Mesothelial cell of epicardium (in vitro differentiated cells): Measurements from ENCODE around the gene ENPP1. TPM values are rescaled to one million over a fixed set of nuclear protein-coding genes. Genes with fewer than 3 reads are reported as not detected.

Experiments
- DNase-seq, 2 experiments: peaks; one replicate each; pipeline ENCODE4 v3.0.0; 2021; ENCODE audit warnings: low spot score in 2 of 2; ENCODE audit not compliant: unreplicated experiment in 2 of 2
- H3K27ac Mint-ChIP-seq: 2 replicates; pipeline ENCODE4 v1.8.0; 2021; ENCODE audit warnings: mixed read lengths
- H3K27me3 Mint-ChIP-seq: 2 replicates; pipeline ENCODE4 v1.8.0; 2021; ENCODE audit warnings: low read depth, mixed read lengths
- H3K36me3 Mint-ChIP-seq: 2 replicates; pipeline ENCODE4 v1.8.0; 2021; ENCODE audit warnings: mixed read lengths
- H3K4me1 Mint-ChIP-seq: 2 replicates; pipeline ENCODE4 v1.8.0; 2021; ENCODE audit warnings: mixed read lengths
- H3K4me3 Mint-ChIP-seq: 2 replicates; pipeline ENCODE4 v1.8.0; 2021; ENCODE audit warnings: mild to moderate bottlenecking, moderate library complexity, mixed read lengths
- H3K9me3 Mint-ChIP-seq: 2 replicates; pipeline ENCODE4 v1.8.0; 2021; ENCODE audit warnings: mixed read lengths
- total RNA-seq: library from RNA; stranded (reverse); gene quantifications from 3 replicates; pipeline ENCODE4 v1.2.1, GENCODE V29; 2021
- TF ChIP-seq, protein P1 (sequence below): fragments of 200-600 bp; sonication (generic); IDR thresholded peaks from one replicate; pipeline ENCODE4 v1.5.0; 2021; ENCODE audit warnings: antibody characterized with exemption; ENCODE audit not compliant: unreplicated experiment

The ENPP1 gene
- total RNA-seq, 1 donor from 2014 or later: 6.8 TPM

DNA sequence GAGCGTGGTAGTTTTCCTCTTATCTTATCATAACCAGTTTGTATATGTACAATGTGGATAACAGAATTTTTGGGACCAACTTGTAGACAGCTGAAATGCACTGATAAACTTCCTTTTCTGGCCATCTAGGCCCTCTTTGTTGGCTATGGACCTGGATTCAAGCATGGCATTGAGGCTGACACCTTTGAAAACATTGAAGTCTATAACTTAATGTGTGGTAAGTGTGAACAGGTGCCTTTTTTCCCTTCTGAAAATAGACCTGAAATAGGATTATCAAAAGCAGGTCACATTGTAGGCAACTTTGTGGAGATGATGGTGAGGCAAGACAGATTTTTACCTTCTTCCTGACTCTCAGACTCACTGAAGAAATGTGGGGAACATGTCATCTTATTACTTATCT lies 67.8 kb downstream of the ENPP1 start:
- H3K27me3 Mint-ChIP-seq: no peaks in the 10 kb centered on the region
- H3K4me3 Mint-ChIP-seq: no peak overlapping the region
- H3K36me3 Mint-ChIP-seq: peaks cover 9% of the 10 kb centered on the region
- no peaks in the 10 kb centered on the region for H3K4me1 Mint-ChIP-seq
- no peak overlapping the region for H3K27ac Mint-ChIP-seq
- H3K9me3 Mint-ChIP-seq: no peaks in the 10 kb centered on the region
- TF ChIP-seq, protein P1, sequence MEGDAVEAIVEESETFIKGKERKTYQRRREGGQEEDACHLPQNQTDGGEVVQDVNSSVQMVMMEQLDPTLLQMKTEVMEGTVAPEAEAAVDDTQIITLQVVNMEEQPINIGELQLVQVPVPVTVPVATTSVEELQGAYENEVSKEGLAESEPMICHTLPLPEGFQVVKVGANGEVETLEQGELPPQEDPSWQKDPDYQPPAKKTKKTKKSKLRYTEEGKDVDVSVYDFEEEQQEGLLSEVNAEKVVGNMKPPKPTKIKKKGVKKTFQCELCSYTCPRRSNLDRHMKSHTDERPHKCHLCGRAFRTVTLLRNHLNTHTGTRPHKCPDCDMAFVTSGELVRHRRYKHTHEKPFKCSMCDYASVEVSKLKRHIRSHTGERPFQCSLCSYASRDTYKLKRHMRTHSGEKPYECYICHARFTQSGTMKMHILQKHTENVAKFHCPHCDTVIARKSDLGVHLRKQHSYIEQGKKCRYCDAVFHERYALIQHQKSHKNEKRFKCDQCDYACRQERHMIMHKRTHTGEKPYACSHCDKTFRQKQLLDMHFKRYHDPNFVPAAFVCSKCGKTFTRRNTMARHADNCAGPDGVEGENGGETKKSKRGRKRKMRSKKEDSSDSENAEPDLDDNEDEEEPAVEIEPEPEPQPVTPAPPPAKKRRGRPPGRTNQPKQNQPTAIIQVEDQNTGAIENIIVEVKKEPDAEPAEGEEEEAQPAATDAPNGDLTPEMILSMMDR: no peak
- no peak for DNase-seq

DNA sequence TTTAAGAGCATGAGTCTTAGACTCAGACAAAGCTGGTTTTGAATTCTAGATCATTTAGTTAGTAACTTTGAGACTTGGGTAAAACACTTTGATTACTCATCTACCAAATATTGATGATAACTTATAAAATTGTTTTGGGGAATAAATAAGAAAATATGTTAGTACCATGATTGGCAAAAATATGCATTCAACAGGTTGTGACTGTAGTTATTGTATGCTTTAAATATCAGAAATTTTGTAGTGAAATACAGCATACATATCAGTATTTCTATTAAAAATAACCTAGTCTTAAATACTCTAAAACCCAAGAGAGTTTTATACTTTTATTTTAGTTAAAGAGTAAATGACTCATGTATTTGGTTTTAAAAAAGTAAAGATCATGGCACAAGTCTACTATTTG lies 68.7 kb downstream of the ENPP1 start:
- TF ChIP-seq, protein P1: no peak
- no peaks in the 10 kb centered on the region for H3K9me3 Mint-ChIP-seq
- peaks cover 9% of the 10 kb centered on the region for H3K36me3 Mint-ChIP-seq
- no peak for DNase-seq
- H3K4me3 Mint-ChIP-seq: no peak overlapping the region
- no peaks in the 10 kb centered on the region for H3K27me3 Mint-ChIP-seq
- no peak overlapping the region for H3K27ac Mint-ChIP-seq
- no peaks in the 10 kb centered on the region for H3K4me1 Mint-ChIP-seq

DNA sequence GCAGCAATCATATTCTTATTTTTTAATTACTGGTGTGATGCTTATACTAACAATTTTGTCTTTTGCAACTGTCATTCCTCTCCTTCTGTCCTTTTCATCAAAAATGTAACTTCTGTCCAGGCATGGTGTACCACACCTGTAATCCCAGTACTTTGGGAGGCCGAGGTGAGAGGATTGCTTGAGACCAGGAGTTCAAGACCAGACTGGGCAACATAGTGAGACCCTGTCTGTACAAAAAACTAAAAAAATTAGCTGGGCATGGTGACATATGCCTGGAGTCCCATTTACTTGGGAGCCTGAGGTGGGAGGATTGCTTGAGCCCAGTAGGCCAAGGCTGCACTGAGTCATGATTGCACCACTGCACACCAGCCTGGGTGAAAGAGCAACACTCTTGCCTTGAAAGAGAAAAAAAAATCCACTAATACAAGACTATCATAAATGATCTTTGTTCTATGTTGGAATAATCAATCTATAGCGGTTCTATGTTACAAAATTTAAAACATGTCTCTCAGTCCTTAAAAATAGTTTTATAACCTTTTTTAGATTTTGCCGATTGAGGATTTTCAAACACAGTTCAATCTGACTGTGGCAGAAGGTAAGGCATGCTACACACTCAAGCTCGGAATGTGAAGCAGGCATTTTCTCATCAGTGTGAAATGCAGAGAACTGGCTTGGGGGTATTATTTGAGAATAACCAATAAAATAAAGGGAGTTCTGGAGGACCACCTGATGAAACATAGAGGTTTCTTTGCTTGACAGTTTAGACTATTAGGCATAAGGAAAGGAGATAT lies 70.4 kb downstream of the ENPP1 start:
- Mint-ChIP-seq H3K4me3 (no peak overlapping the region), H3K27ac (no peak overlapping the region), H3K4me1 (no peaks in the 10 kb centered on the region), H3K27me3 (no peaks in the 10 kb centered on the region), H3K9me3 (no peaks in the 10 kb centered on the region), H3K36me3 (peaks cover 9% of the 10 kb centered on the region)
- TF ChIP-seq, protein P1: no peak
- no peak for DNase-seq

DNA sequence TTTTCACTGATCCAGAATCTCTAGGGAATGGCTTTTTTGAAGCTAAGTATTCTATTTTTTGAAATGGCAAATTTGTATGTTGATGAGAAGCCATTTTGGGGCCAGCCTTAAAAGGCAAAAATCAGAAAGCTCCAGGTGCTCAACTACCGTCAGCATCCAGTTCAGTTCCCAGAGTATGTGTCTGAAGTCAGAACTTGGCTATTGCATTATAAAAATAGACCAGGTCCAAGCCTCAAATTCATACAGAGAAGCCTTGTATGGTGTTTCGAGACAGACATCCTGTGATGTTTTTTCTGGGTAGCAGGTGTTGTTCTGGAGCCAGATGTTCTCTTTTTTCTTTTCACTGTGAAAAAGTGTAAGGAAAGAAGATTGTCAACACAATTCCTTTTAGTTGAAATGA lies 75.2 kb downstream of the ENPP1 start:
- Mint-ChIP-seq H3K36me3 (peaks cover 7% of the 10 kb centered on the region), H3K27me3 (no peaks in the 10 kb centered on the region), H3K4me1 (no peaks in the 10 kb centered on the region)

DNA sequence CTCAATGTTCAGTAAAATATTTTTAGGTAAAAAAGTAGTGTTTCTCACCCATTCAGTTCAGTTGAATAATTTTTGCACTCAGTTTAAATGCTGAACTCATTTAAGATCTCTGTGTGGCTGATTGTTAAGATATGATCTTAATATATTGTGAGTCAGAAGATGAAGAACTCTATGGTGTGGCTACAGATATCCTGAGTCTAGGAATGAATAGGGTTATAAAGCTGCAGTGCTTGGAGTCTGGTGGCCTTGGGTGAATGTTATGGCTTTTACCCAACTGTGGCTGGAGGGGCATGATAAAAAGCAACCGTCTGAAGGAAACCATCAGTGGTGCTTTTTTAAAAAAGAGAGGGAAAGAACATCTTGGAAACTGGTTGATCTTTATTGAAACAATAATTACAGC lies 77.4 kb downstream of the ENPP1 start:
- peaks cover 20% of the 10 kb centered on the region for H3K36me3 Mint-ChIP-seq
- TF ChIP-seq, protein P1: no peak
- no peak overlapping the region for H3K4me3 Mint-ChIP-seq
- H3K9me3 Mint-ChIP-seq: peaks cover 10% of the 10 kb centered on the region
- no peaks in the 10 kb centered on the region for H3K4me1 Mint-ChIP-seq
- H3K27ac Mint-ChIP-seq: no peak overlapping the region
- DNase-seq: no peak
- no peaks in the 10 kb centered on the region for H3K27me3 Mint-ChIP-seq

More for the DNA sequence above, 75.2 kb downstream of the ENPP1 start:
- Mint-ChIP-seq H3K9me3 (no peaks in the 10 kb centered on the region), H3K27ac (no peak overlapping the region), H3K4me3 (no peak overlapping the region)
- no peak for DNase-seq
- TF ChIP-seq, protein P1: no peak
